WTC11 (cell line): ENCODE data around the gene TRAIP. TPM values are rescaled to one million over a fixed set of nuclear protein-coding genes. Genes with fewer than 3 reads are reported as not detected.

Experiments used
- ATAC-seq: fragments of 200-7000 bp; cut with Tn5 transposase; 2 replicates; pipeline ENCODE4 v1.10.0; 2021; ENCODE audit warnings: mild to moderate bottlenecking, moderate library complexity
- CTCF ChIA-PET: fragments of 300-600 bp; sonication (Branson Sonifier 250); formaldehyde crosslinking; loops from one replicate; lab custom pipeline; 2021; ENCODE audit warnings: antibody characterized with exemption; lab: Charles Lee
- POLR2A ChIA-PET: fragments of 350-600 bp; sonication (Branson Sonifier 250); formaldehyde crosslinking; loops from one replicate; lab custom pipeline; 2021; ENCODE audit warnings: antibody characterized with exemption; lab: Charles Lee
- DNase-seq: peaks from one replicate; pipeline ENCODE4 v3.0.0; 2021; ENCODE audit warnings: low spot score
- H3K27ac Mint-ChIP-seq: 2 replicates; pipeline ENCODE4 v1.8.0; 2021; ENCODE audit warnings: mixed read lengths
- H3K27me3 Mint-ChIP-seq: 2 replicates; pipeline ENCODE4 v1.8.0; 2021; ENCODE audit warnings: low read depth, mild to moderate bottlenecking, moderate library complexity, mixed read lengths
- H3K36me3 Mint-ChIP-seq: 2 replicates; pipeline ENCODE4 v1.8.0; 2021; ENCODE audit warnings: mixed read lengths
- H3K4me1 Mint-ChIP-seq: 2 replicates; pipeline ENCODE4 v1.8.0; 2022; ENCODE audit warnings: mixed read lengths
- H3K4me3 Mint-ChIP-seq: 2 replicates; pipeline ENCODE4 v1.8.0; 2021; ENCODE audit warnings: mild to moderate bottlenecking, moderate library complexity, mixed read lengths
- H3K9me3 Mint-ChIP-seq: 2 replicates; pipeline ENCODE4 v1.8.0; 2021; ENCODE audit warnings: mixed read lengths
- AFF4 ChIP-seq: sonication (generic); formaldehyde crosslinking; IDR thresholded peaks from 2 replicates; pipeline ENCODE4 v1.8.1; 2023; ENCODE audit warnings: mild to moderate bottlenecking, missing genetic modification reagents, borderline replicate concordance
- CBFB ChIP-seq: sonication (generic); formaldehyde crosslinking; IDR thresholded peaks from 2 replicates; pipeline ENCODE4 v1.8.1; 2022; ENCODE audit warnings: mild to moderate bottlenecking, low read depth, missing genetic modification reagents
- ERG ChIP-seq: fragments of 250-450 bp; sonication (Bioruptor Pico); IDR thresholded peaks from 2 replicates; pipeline ENCODE4 v1.8.0; 2021; ENCODE audit warnings: mild to moderate bottlenecking
- ESRRA ChIP-seq: sonication (generic); formaldehyde crosslinking; IDR thresholded peaks from 2 replicates; pipeline ENCODE4 v1.8.1; 2022; ENCODE audit warnings: mild to moderate bottlenecking, missing genetic modification reagents, borderline replicate concordance
- GABPB1 ChIP-seq: sonication (generic); formaldehyde crosslinking; IDR thresholded peaks from 2 replicates; pipeline ENCODE4 v1.8.1; 2023; ENCODE audit warnings: mild to moderate bottlenecking, missing genetic modification reagents
- PREB ChIP-seq: sonication (generic); formaldehyde crosslinking; IDR thresholded peaks from 2 replicates; pipeline ENCODE4 v1.8.1; 2022; ENCODE audit warnings: mild to moderate bottlenecking, missing genetic modification reagents, moderate library complexity, borderline replicate concordance
- SOX15 ChIP-seq: fragments of 250-450 bp; sonication (Bioruptor Pico); IDR thresholded peaks from 2 replicates; pipeline ENCODE4 v1.9.0; 2021; ENCODE audit warnings: mild to moderate bottlenecking
- STAT6 ChIP-seq: sonication (generic); formaldehyde crosslinking; conservative IDR thresholded peaks from 2 replicates; pipeline ENCODE4 v1.8.1; 2023; ENCODE audit warnings: mild to moderate bottlenecking, low read depth, missing genetic modification reagents, moderate library complexity
- TEAD1 ChIP-seq: sonication (generic); formaldehyde crosslinking; IDR thresholded peaks from 2 replicates; pipeline ENCODE4 v1.8.0; 2022; ENCODE audit warnings: mild to moderate bottlenecking, missing genetic modification reagents
- USF2 ChIP-seq: sonication (generic); formaldehyde crosslinking; IDR thresholded peaks from 2 replicates; pipeline ENCODE4 v1.8.1; 2023; ENCODE audit warnings: mild to moderate bottlenecking, missing genetic modification reagents, moderate library complexity
- ZNF138 ChIP-seq: sonication (generic); formaldehyde crosslinking; conservative IDR thresholded peaks from 2 replicates; pipeline ENCODE4 v1.8.1; 2022; ENCODE audit warnings: mild to moderate bottlenecking, moderate library complexity, missing genetic modification reagents
- ZNF423 ChIP-seq: fragments of 250-450 bp; sonication (Bioruptor Pico); IDR thresholded peaks from 2 replicates; pipeline ENCODE4 v2.1.2; 2022; ENCODE audit warnings: mild to moderate bottlenecking, moderate library complexity
- ZNF512 ChIP-seq: sonication (generic); formaldehyde crosslinking; IDR thresholded peaks from 2 replicates; pipeline ENCODE4 v1.8.1; 2022; ENCODE audit warnings: missing genetic modification reagents, borderline replicate concordance
- ZNF671 ChIP-seq: fragments of 250-450 bp; sonication (Bioruptor Pico); IDR thresholded peaks from 2 replicates; pipeline ENCODE4 v1.8.0; 2021; ENCODE audit warnings: mild to moderate bottlenecking
- total RNA-seq: library from RNA; stranded (reverse); gene quantifications from 3 replicates; pipeline ENCODE4 v1.2.3, GENCODE V29; 2021

The TRAIP gene
- total RNA-seq, 1 experiment from 2014 or later: 25.9 TPM

GRCh38 chr3:49872801-49873281 is 16.5 kb upstream of the TRAIP start (continued):
- TF ChIP-seq ZNF512 (CRISPR knock-in tag) (no peak), SOX15 (CRISPR knock-in tag) (no peak), AFF4 (CRISPR knock-in tag) (no peak), GABPB1 (no peak), USF2 (CRISPR knock-in tag) (no peak), TEAD1 (CRISPR knock-in tag) (no peak), ZNF423 (CRISPR knock-in tag) (no peak)
- TF ChIP-seq, all 79 proteins: peak for 0

GRCh38 chr3:49871531-49872153 is 15.3 kb upstream of the TRAIP start:
- ChIA-PET POLR2A (no interaction called here), CTCF (interaction anchor here (1.2 to 6.0 kb wide), 3 partner anchors 10 to 38 kb away, joined by 3 to 37 read pairs (median 3); no protein-coding TSS in a partner anchor)
- no peak overlapping the region for H3K27ac Mint-ChIP-seq

More at GRCh38 chr3:49871531-49872153, 15.3 kb upstream of the TRAIP start:
- DNase-seq (no peak), ATAC-seq (no peak)
- Mint-ChIP-seq H3K4me3 (no peak overlapping the region), H3K4me1 (peaks cover 21% of the 10 kb centered on the region), H3K36me3 (no peaks in the 10 kb centered on the region), H3K27me3 (peaks cover 4% of the 10 kb centered on the region), H3K9me3 (no peaks in the 10 kb centered on the region)
- TF ChIP-seq ZNF138 (CRISPR knock-in tag) (no peak), STAT6 (CRISPR knock-in tag) (no peak), ESRRA (CRISPR knock-in tag) (no peak), CBFB (CRISPR knock-in tag) (no peak), ZNF671 (CRISPR knock-in tag) (no peak), ERG (CRISPR knock-in tag) (no peak), PREB (no peak)
